Transverse colon (tissue), 4 donors: ENCODE data around the gene SLC43A1. TPM values are rescaled to one million over a fixed set of nuclear protein-coding genes. Genes with fewer than 3 reads are reported as not detected.
"Not testable (repeated sequence)": the region's sequence is repeated elsewhere in the genome, so short reads cannot be mapped to it uniquely, and the experiment has no call there.

Experiments
- DNase-seq: peaks from one replicate; pipeline ENCODE4 v3.0.0-alpha.2; 2019
- H3K27ac ChIP-seq, 4 donors: fragments of 200-600 bp; sonication (generic); 2 replicates each; pipeline ENCODE4 v1.5.1; 2016 to 2018; ENCODE audit warnings: inconsistent platforms in 4 of 4
- H3K27me3 ChIP-seq: fragments of 200-600 bp; sonication (generic); 2 replicates; pipeline ENCODE4 v1.5.1; 2017; ENCODE audit warnings: inconsistent platforms
- H3K36me3 ChIP-seq, 4 donors: fragments of 200-600 bp; sonication (generic); 2 replicates each; pipeline ENCODE4 v1.5.1; 2017 to 2019; ENCODE audit warnings: inconsistent platforms in 4 of 4
- H3K4me1 ChIP-seq, 4 donors: fragments of 200-600 bp; sonication (generic); 2 replicates each; pipeline ENCODE4 v1.5.1; 2017 to 2020; ENCODE audit warnings: inconsistent platforms in 4 of 4
- H3K4me3 ChIP-seq, 4 donors: fragments of 200-600 bp; sonication (generic); 1 replicate in 1 of 4; 2 replicates in 3 of 4; pipeline versions ENCODE4 v1.5.1 to v1.6.1; 2017 to 2019; ENCODE audit warnings: inconsistent platforms in 4 of 4
- H3K9me3 ChIP-seq, 2 donors: fragments of 200-600 bp; sonication (generic); 2 replicates each; pipeline ENCODE4 v1.5.1; 2017 to 2019; ENCODE audit warnings: inconsistent platforms in 2 of 2
- CTCF ChIP-seq, 5 experiments: fragments of 200-600 bp in 3 of 5; fragments of 450-650 bp in 2 of 5; sonication (generic) in 3 of 5; IDR thresholded peaks; 1 replicate in 2 of 5; 2 replicates in 3 of 5; pipeline ENCODE4 v1.5.1; 2016 to 2017; ENCODE audit warnings: antibody characterized with exemption in 5 of 5, inconsistent platforms in 3 of 5, mild to moderate bottlenecking in 2 of 5, moderate library complexity in 1 of 5
- EP300 ChIP-seq: sonication (generic); formaldehyde crosslinking; IDR thresholded peaks from one replicate; pipeline ENCODE4 v1.6.1; 2017; ENCODE audit warnings: antibody characterized with exemption, low read depth
- POLR2A ChIP-seq: fragments of 450-650 bp; IDR thresholded peaks from one replicate; pipeline ENCODE4 v1.6.1; 2016; ENCODE audit warnings: antibody characterized with exemption, mild to moderate bottlenecking, moderate library complexity
- POLR2AphosphoS5 ChIP-seq, 3 donors: sonication (generic); formaldehyde crosslinking; IDR thresholded peaks; one replicate each; pipeline ENCODE4 v1.6.1; 2016; ENCODE audit warnings: antibody characterized with exemption in 3 of 3
- WGBS, 2 donors: methylation state at CpG; one replicate each; pipeline ENCODE4 v1.1.5; 2018; ENCODE audit warnings: low coverage in 1 of 2; 5-methylcytosine and 5-hydroxymethylcytosine counted together
- in situ Hi-C, 4 donors: fragments of 200-750 bp; cut with MboI; loops; one replicate each; pipeline versions ENCODE4 v1.15.0 to v1.15.1; 2017; ENCODE audit warnings: low sequenced_read_pairs in 3 of 4, low pct_ligation_motif_present in 1 of 4, low pct_unique_long_range_greater_than_20kb in 1 of 4
- intact Hi-C: fragments of 100-400 bp; cut with DNase I; formaldehyde crosslinking; loops from one replicate; pipeline ENCODE4 v1.15.1; 2023; ENCODE audit warnings: low total_unique reads
- total RNA-seq, 4 donors: library from RNA; depleted of rRNA; stranded (reverse); fragments of >200 nt; gene quantifications; one replicate each; pipeline ENCODE4 v1.1.0, GENCODE V29; 2016

The SLC43A1 gene
- total RNA-seq, 4 donors from 2014 or later = 7.5 to 30.4 (median 15.2) TPM

- Histone ChIP-seq H3K4me1 (peaks cover 27 to 46% (median 38%) of the 10 kb centered on the region in 4 donors), H3K27me3 (peaks cover 52% of the 10 kb centered on the region), H3K9me3 (no peaks in the 10 kb centered on the region), H3K36me3 (no peaks in the 10 kb centered on the region), H3K27ac (no peak overlapping the region), H3K4me3 (no peak overlapping the region)
- 0 to 4% methylated on average over 2 to 7 of the region's 7 CpGs for WGBS, 2 donors
- in situ Hi-C loops (loop anchor here in 2 of 4 donors (10.0 to 25.0 kb wide), 3 partner anchors 67 to 1055 kb away; partner anchors contain the start of genes YPEL4 (in 2 of the 2) and OR5B21 (in 1 of the 2)), intact Hi-C loops (loop anchor here (2.0 kb wide), 1 partner anchor 69 kb away; no protein-coding TSS in a partner anchor)
- peak in 3 of 5 experiments; percentile 3 to 26 (median 5) for TF ChIP-seq CTCF (IDR thresholded peaks at IDR 0.05)
- TF ChIP-seq POLR2A = no peak
- TF ChIP-seq POLR2AphosphoS5 (IDR thresholded peaks at IDR 0.05) = no peak
- TF ChIP-seq EP300 = no peak
- no peak for DNase-seq
Observed at GRCh38 chr11:57457643-57458023, 57.9 kb downstream of the SLC43A1 start.

- in situ Hi-C loops (loop anchor here in 2 of 4 donors (10.0 to 25.0 kb wide), 3 partner anchors 68 to 1055 kb away; partner anchors contain the start of genes YPEL4 (in 2 of the 2) and OR5B21 (in 1 of the 2)), intact Hi-C loops (loop anchor here (2.0 kb wide), 1 partner anchor 70 kb away; no protein-coding TSS in a partner anchor)
- H3K9me3 ChIP-seq = no peaks in the 10 kb centered on the region
- peaks cover 27 to 46% (median 38%) of the 10 kb centered on the region in 4 donors for H3K4me1 ChIP-seq
- H3K36me3 ChIP-seq = no peaks in the 10 kb centered on the region
- H3K27ac ChIP-seq = no peak overlapping the region
- TF ChIP-seq EP300 (no peak), CTCF (IDR thresholded peaks at IDR 0.05) (peak; percentile 93 to 100 (median 99))
- no peak overlapping the region for H3K4me3 ChIP-seq
- 20 to 23% methylated on average over 1 to 17 of the region's 19 CpGs for WGBS, 2 donors
- H3K27me3 ChIP-seq = peaks cover 48% of the 10 kb centered on the region
- peak; percentile 88 for DNase-seq
Observed at GRCh38 chr11:57456960-57457642, 58.4 kb downstream of the SLC43A1 start.

GRCh38 chr11:57453543-57454177 is 61.8 kb downstream of the SLC43A1 start:
- no peaks in the 10 kb centered on the region for H3K36me3 ChIP-seq
- peaks cover 12 to 22% (median 16%) of the 10 kb centered on the region in 4 donors for H3K4me1 ChIP-seq
- peaks cover 15% of the 10 kb centered on the region for H3K27me3 ChIP-seq
- in situ Hi-C loops (loop anchor here in 2 of 4 donors (10.0 to 25.0 kb wide), 3 partner anchors 71 to 1059 kb away; partner anchors contain the start of genes YPEL4 (in 2 of the 2) and OR5B21 (in 1 of the 2)), intact Hi-C loops (no loop called here)
- no peak overlapping the region for H3K4me3 ChIP-seq
- no peaks in the 10 kb centered on the region for H3K9me3 ChIP-seq
- no peak for DNase-seq
- WGBS, 2 donors = 59 to 60% methylated on average over 1 to 2 of the region's 2 CpGs
- no peak for TF ChIP-seq CTCF (IDR thresholded peaks at IDR 0.05)
- TF ChIP-seq EP300 = no peak
- peak in 1 of 3 donors; percentile 44 for TF ChIP-seq POLR2AphosphoS5 (IDR thresholded peaks at IDR 0.05)
- TF ChIP-seq POLR2A = no peak
- H3K27ac ChIP-seq = peak overlapping the region in 2 of 4 donors; percentile 34 to 69

GRCh38 chr11:57446055-57446454 is 69.4 kb downstream of the SLC43A1 start:
- intact Hi-C loops (no loop called here), in situ Hi-C loops (no loop called here)
- no peaks in the 10 kb centered on the region for H3K9me3 ChIP-seq
- H3K36me3 ChIP-seq = no peaks in the 10 kb centered on the region
- DNase-seq = no peak
- whole genome bisulfite sequencing, 2 donors = 57 to 100% methylated on average over 1 of the region's 1 CpG
- no peak overlapping the region for H3K4me3 ChIP-seq
- peaks cover 0 to 15% (median 4%) of the 10 kb centered on the region in 4 donors for H3K4me1 ChIP-seq
- H3K27ac ChIP-seq = no peak overlapping the region
- H3K27me3 ChIP-seq = no peaks in the 10 kb centered on the region
- TF ChIP-seq CTCF (IDR thresholded peaks at IDR 0.05) (no peak), POLR2AphosphoS5 (IDR thresholded peaks at IDR 0.05) (no peak), EP300 (no peak), POLR2A (no peak)

GRCh38 chr11:57445122-57445394 is 70.4 kb downstream of the SLC43A1 start:
- peaks cover 0 to 15% (median 4%) of the 10 kb centered on the region in 4 donors for H3K4me1 ChIP-seq
- H3K36me3 ChIP-seq, intact Hi-C loops, H3K27me3 ChIP-seq, in situ Hi-C loops, DNase-seq, H3K9me3 ChIP-seq, H3K4me3 ChIP-seq: not testable (repeated sequence)
- WGBS, 2 donors = 39 to 49% methylated on average over 6 to 9 of the region's 9 CpGs
- peak overlapping the region; percentile 31 to 70 (median 54) for H3K27ac ChIP-seq
